Prostate gland (tissue), 2 donors: ENCODE results near the gene ZC3H14. TPM values are rescaled to one million over a fixed set of nuclear protein-coding genes. Genes with fewer than 3 reads are reported as not detected.

Source experiments
- DNase-seq: peaks from one replicate; pipeline ENCODE4 v3.0.0-alpha.2; 2019; ENCODE audit warnings: low spot score
- H3K27ac ChIP-seq, 2 donors: fragments of 200-600 bp; sonication (generic); 2 replicates each; pipeline ENCODE4 v1.5.1; 2017 to 2019
- H3K27me3 ChIP-seq: fragments of 200-600 bp; sonication (generic); replicated peaks from 2 replicates; pipeline ENCODE4 v1.5.1; 2019; ENCODE audit not compliant: insufficient read depth
- H3K36me3 ChIP-seq, 2 donors: fragments of 200-600 bp; sonication (generic); 1 replicate in 1 of 2; 2 replicates in 1 of 2; pipeline versions ENCODE4 v1.5.1 to v1.8.1; 2017 to 2019
- H3K4me1 ChIP-seq: fragments of 200-600 bp; sonication (generic); replicated peaks from 2 replicates; pipeline ENCODE4 v1.5.1; 2019
- H3K4me3 ChIP-seq, 2 donors: fragments of 200-600 bp; sonication (generic); 2 replicates each; pipeline ENCODE4 v1.5.1; 2017 to 2019
- H3K9me3 ChIP-seq: fragments of 200-600 bp; sonication (generic); 2 replicates; pipeline ENCODE4 v1.5.1; 2017
- CTCF ChIP-seq, 4 experiments: fragments of 200-600 bp in 2 of 4; fragments of 450-650 bp in 2 of 4; sonication (generic) in 2 of 4; IDR thresholded peaks; 1 replicate in 3 of 4; 2 replicates in 1 of 4; pipeline ENCODE4 v1.5.1; 2016 to 2019; ENCODE audit warnings: antibody characterized with exemption in 4 of 4, mild to moderate bottlenecking in 2 of 4, moderate library complexity in 2 of 4
- POLR2A ChIP-seq: fragments of 450-650 bp; IDR thresholded peaks from one replicate; pipeline ENCODE4 v1.6.1; 2016; ENCODE audit warnings: antibody characterized with exemption, mild to moderate bottlenecking
- POLR2AphosphoS5 ChIP-seq: sonication (generic); formaldehyde crosslinking; IDR thresholded peaks from one replicate; pipeline ENCODE4 v1.6.1; 2017; ENCODE audit warnings: antibody characterized with exemption
- WGBS: methylation state at CpG from one replicate; pipeline ENCODE4 v1.1.5; 2018; 5-methylcytosine and 5-hydroxymethylcytosine counted together
- intact Hi-C: fragments of 100-400 bp; cut with DNase I; formaldehyde crosslinking; loops from one replicate; pipeline ENCODE4 v1.14.2; 2022
- total RNA-seq, 2 donors: library from RNA; depleted of rRNA; stranded (reverse); fragments of >200 nt; gene quantifications; one replicate each; pipeline ENCODE4 v1.1.0, GENCODE V29; 2016

ZC3H14 gene
- total RNA-seq, 2 donors from 2014 or later = 79.9 to 103 TPM

DNA sequence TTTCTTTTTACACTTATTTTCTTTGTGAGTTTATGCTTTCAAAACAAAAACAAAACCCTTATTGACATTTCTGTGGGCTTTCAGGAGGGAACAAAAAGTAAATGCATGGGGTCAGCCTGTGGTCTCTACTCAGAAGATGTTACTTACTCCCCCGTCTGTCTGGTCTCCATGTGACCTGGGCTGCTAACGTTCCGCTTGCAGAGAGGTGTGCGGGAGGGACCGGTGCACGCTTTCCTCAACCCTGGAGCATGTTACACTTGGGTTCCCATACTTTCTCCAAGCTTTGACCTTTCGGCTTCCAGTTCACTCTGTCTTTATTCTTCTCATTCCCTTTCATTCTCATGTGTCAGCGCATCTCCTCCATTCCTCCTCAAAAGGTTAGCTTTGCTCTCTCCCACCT is 36.5 kb downstream of the ZC3H14 start:
- Histone ChIP-seq H3K27me3 (no peaks in the 10 kb centered on the region), H3K9me3 (no peaks in the 10 kb centered on the region), H3K27ac (no peak overlapping the region), H3K36me3 (no peaks in the 10 kb centered on the region), H3K4me3 (no peak overlapping the region), H3K4me1 (no peaks in the 10 kb centered on the region)
- 96% methylated on average over 8 of the region's 8 CpGs for WGBS
- intact Hi-C loops = no loop called here
- no peak for DNase-seq
- TF ChIP-seq POLR2A (no peak), CTCF (IDR thresholded peaks at IDR 0.05) (no peak), POLR2AphosphoS5 (no peak)

- TF ChIP-seq POLR2A = no peak
- no peak for DNase-seq
- no peak overlapping the region for H3K27ac ChIP-seq
- WGBS = 80% methylated on average over 10 of the region's 10 CpGs
- no peaks in the 10 kb centered on the region for H3K9me3 ChIP-seq
- H3K27me3 ChIP-seq = no peaks in the 10 kb centered on the region
- intact Hi-C loops = no loop called here
- no peak overlapping the region for H3K4me3 ChIP-seq
- no peaks in the 10 kb centered on the region for H3K36me3 ChIP-seq
- no peaks in the 10 kb centered on the region for H3K4me1 ChIP-seq
Measured at GRCh38 chr14:88599761-88600439, 37.1 kb downstream of the ZC3H14 start.

- Histone ChIP-seq H3K27me3 (no peaks in the 10 kb centered on the region), H3K4me1 (no peaks in the 10 kb centered on the region), H3K27ac (no peak overlapping the region), H3K4me3 (no peak overlapping the region), H3K36me3 (peaks cover 0 to 6% of the 10 kb centered on the region in 2 donors), H3K9me3 (no peaks in the 10 kb centered on the region)
- intact Hi-C loops = no loop called here
- TF ChIP-seq POLR2A = no peak
- no peak for TF ChIP-seq POLR2AphosphoS5
- TF ChIP-seq CTCF (IDR thresholded peaks at IDR 0.05) = no peak
- DNase-seq = no peak
Measured at GRCh38 chr14:88604212-88604611, 41.4 kb downstream of the ZC3H14 start.

- no peak for DNase-seq
- 55% methylated on average over 2 of the region's 2 CpGs for WGBS
- Histone ChIP-seq H3K4me1 (no peaks in the 10 kb centered on the region), H3K27ac (peak overlapping the region in 1 of 2 donors; percentile 11), H3K9me3 (no peaks in the 10 kb centered on the region), H3K27me3 (no peaks in the 10 kb centered on the region), H3K36me3 (peaks cover 0 to 6% of the 10 kb centered on the region in 2 donors), H3K4me3 (no peak overlapping the region)
- TF ChIP-seq CTCF (IDR thresholded peaks at IDR 0.05) = no peak
- TF ChIP-seq POLR2A = no peak
- no peak for TF ChIP-seq POLR2AphosphoS5
- intact Hi-C loops = no loop called here
Measured at GRCh38 chr14:88605594-88605993, 42.8 kb downstream of the ZC3H14 start.

GRCh38 chr14:88607829-88608228 is 45.0 kb downstream of the ZC3H14 start:
- intact Hi-C loops = no loop called here
- TF ChIP-seq CTCF (IDR thresholded peaks at IDR 0.05) = no peak
- no peak for TF ChIP-seq POLR2A
- TF ChIP-seq POLR2AphosphoS5 = no peak
- H3K36me3 ChIP-seq = peaks cover 0 to 6% of the 10 kb centered on the region in 2 donors

More at GRCh38 chr14:88607829-88608228, 45.0 kb downstream of the ZC3H14 start:
- Histone ChIP-seq H3K27me3 (no peaks in the 10 kb centered on the region), H3K27ac (no peak overlapping the region), H3K9me3 (no peaks in the 10 kb centered on the region), H3K4me1 (no peaks in the 10 kb centered on the region), H3K4me3 (no peak overlapping the region)
- DNase-seq = no peak
